IPS-NIHi11 (cell line): ENCODE data around the gene KRT28.
"Not testable (repeated sequence)": the region's sequence is repeated elsewhere in the genome, so short reads cannot be mapped to it uniquely, and the experiment has no call there.

Source experiments
- DNase-seq: peaks from one replicate; pipeline ENCODE4 v3.0.0; 2012; ENCODE audit warnings: mixed read lengths, low spot score

Gene KRT28

DNA sequence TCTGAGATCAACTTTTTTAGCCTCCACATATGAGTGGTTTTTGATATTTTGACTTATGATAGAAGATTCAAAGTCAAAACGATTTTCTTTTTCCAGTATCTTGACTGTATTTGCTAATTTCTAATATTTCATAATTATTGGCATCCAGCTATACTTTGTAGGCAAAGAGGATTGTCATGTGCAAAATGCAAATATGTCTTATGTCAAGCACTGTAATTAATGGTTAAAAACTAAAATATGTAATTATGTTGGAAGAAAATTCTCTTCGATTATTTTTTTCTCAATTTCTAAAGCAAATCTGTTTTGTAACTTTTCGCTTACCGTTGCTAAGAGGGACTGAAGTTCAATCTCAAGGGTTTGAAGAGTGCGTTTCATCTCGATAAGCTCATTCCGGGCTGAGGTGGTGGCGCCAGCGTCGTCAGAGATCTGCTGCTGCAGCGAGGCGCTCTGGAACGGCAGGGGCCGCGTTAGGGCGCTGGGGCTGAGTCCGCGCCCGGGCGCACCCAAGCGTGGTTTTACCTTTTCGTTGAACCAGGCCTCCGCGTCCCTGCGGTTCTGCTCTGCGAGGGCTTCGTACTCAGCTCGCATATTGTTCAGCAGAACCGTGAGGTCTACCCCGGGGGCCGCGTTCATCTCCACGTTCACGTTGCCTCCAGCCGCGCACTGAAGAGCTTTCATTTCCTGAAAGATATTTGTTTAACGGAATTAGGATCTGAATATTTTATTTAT is 20.4 kb downstream of the KRT28 start:
- peak; percentile 48 for DNase-seq

- no peak for DNase-seq
These were observed 21.3 kb downstream of the KRT28 start for GRCh38 chr17:40778461-40778860.

- no peak for DNase-seq
These were observed 21.8 kb downstream of the KRT28 start for GRCh38 chr17:40777971-40778370.

DNA sequence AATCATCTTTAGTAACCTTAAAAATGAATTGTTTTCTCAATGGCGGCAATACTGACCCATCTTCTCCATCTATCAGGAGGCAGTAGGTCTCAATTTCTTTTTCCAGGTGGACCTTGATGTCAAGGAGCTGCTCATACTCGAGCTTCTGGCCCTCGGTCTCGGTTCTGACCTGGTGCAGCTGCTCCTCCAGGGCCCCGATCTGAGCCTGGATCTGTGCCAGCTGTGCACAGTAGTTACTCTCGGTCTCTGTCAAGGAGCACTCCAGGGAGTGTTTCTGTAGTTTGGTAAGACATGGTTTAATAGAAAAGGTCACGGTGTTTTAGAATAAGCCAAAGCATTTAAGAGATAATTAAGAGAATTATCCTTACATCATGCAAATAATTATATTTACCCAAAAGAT is 22.3 kb downstream of the KRT28 start:
- no peak for DNase-seq

DNA sequence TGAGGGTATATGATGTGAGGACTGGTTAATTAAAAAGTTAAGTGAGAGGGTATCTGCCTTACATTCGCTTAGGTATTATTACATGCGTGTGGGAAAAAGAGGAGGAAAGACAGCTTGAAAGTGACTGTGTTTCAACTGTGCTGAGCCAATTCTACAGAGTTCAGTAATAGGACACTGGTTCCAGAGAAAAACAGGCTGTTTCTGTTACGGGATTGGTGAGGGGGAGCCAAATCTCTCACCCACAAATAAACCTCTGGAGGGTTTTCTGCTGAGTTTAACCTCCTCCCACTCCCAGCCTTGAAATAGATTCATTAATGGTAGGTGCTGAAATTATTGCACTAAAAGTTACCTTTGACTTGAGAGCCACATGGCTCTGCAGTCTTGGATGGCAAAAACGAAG is 23.8 kb downstream of the KRT28 start:
- DNase-seq: no peak

DNA sequence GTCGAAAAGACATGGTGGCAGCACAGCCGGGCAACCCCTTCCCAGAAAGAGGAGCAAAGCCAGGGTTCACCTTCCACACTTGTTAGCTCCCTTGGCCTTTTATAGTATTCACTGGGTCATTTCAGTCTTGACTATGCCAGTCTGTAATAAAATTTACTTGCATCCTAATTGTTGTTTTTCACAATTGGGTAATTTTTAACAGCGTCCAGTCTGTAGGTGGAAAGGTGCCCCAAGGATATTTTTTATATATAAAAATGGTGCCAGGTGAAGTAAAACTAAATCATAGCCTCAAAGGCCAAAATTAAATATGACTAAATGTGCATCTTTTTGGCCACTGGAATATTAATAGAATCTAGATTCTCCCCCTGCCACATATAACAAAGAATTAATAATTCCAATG is 27.7 kb downstream of the KRT28 start, which contains the start of gene KRT26:
Gene KRT26 (minus strand): TSS at position 101 of the 400 bp plus-strand sequence. CDS start 88 bp downstream, at position 13.
- no peak for DNase-seq

DNA sequence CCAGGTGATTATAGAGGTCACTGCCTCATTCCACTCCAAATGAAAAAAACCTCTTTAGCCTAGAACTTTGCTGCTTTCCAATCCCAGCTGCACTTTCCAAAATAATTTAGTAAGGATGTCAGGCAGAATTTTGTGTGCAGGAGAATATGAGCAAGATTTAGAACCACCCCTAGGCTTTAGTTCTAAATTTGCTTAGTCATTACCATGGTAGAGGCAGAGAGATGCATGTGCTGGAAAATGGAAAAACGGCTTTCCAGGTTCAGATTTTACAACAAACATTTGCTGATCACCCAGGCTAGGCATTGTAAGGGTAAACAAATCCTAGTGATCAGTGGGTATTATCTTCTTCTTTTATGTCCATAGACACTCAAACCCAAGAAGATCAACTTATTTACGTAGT is 34.1 kb downstream of the KRT28 start:
- DNase-seq: no peak

DNA sequence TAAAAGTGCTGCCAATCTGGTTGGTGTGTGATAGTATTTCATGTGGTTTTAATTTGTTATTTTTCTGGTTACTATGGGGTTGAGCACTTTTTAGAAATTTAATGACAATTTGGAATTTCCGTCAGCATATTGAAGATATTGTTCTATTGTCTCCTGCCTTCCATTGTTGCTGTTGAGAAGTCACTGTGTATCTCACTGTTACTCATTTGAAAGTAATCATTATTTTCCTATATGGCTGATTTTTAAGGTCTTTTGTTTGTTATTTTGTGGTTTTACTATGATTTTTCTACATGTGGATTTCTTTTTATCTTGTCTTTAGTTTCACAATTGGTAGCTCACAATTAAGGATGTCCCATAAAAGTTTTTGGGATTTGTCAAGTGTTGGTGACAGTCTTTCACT is 36.0 kb downstream of the KRT28 start:
- no peak for DNase-seq

GRCh38 chr17:40760105-40761016 is 39.4 kb downstream of the KRT28 start:
- DNase-seq: no peak

DNA sequence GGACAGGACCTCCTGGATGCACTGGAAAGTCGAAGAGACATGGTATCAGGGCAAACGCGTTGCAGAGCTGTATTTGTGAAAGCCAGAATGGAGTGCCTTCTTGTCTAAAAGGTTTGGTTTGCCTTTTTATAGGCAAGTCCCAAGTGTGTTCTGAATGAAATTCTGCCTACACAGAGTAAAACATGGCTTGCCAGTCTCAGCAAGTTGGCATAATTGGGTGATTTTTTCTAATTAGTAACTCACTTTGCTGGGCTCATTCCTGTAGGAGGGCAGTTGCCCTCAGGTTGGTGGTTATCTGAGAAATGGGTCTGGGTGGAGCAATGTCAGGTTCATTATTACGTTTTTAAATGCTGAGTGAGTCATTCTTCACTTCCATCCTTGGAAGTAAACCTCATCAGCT is 44.5 kb downstream of the KRT28 start, which contains the start of gene KRT25:
Gene KRT25 (minus strand): TSS at position 101 of the 400 bp plus-strand sequence. CDS start 60 bp downstream, at position 41.
- DNase-seq: no peak

DNA sequence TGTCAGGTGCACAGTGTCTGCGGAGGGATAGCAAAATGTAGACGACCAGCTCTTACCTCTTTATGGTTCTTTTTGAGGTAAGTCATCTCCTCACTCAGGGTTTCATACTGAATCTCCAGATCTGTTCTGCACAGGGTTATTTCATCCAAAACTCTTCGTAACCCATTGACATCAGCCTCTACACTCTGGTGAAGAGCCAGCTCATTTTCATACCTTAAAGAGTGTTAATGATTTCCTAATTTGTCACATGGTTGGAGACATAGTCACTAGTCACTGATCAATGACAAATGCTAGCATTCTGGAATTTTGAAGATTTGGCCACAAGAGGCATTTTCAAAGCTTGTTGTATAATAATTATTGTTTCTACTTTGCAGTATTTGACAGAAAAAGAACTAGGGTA is 46.0 kb downstream of the KRT28 start:
- no peak for DNase-seq

DNA sequence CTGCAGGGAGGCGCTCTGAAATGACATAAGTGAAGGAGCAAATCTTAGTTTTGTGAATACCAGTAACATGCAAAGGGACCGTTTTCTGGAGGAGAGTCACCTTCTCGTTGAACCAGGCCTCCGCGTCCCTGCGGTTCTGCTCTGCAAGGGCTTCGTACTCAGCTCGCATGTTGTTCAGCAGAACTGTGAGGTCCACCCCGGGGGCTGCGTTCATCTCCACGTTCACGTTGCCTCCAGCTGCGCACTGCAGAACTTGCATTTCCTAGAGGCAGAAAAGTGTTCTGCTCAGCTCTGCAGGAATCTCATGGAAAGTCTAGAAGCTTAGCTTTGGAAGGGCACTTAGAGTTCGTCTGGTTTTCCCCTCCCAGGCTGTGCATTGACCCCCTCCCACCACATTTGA is 48.7 kb downstream of the KRT28 start:
- no peak for DNase-seq

DNA sequence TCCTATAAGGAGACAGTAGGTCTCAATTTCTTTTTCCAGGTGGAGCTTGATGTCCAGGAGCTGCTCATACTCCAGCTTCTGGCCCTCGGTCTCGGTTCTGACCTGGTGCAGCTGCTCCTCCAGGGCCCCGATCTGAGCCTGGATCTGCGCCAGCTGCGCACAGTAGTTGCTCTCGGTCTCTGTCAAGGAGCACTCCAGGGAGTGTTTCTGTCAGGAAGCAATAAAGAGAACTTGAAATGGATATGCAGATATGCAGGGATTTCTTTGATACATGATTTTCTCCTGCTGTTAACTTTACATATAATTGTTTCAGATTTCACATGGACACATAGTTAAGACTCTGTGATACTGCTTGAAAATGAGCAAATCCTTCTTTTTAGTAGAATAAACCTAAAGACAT is 49.4 kb downstream of the KRT28 start:
- DNase-seq: no peak

GRCh38 chr17:40748666-40749065 is 51.1 kb downstream of the KRT28 start:
- DNase-seq: not testable (repeated sequence)
